Liver (tissue), 9 donors: ENCODE data around the gene S100A16. TPM values are rescaled to one million over a fixed set of nuclear protein-coding genes. Genes with fewer than 3 reads are reported as not detected.
A peak's percentile ranks its signal among the peaks of the same experiment; 100 is the strongest.

Experiments used
- DNase-seq: peaks from one replicate; pipeline ENCODE4 v3.0.0-alpha.2; 2017; ENCODE audit warnings: low spot score
- H3K27ac ChIP-seq, 2 donors: one replicate each; pipeline ENCODE4 v1.7.0; 2013; ENCODE audit warnings: inconsistent platforms in 2 of 2, low read length in 2 of 2, control low read depth in 1 of 2, low read depth in 1 of 2, mild to moderate bottlenecking in 1 of 2
- H3K27me3 ChIP-seq, 4 donors: one replicate each; pipeline versions ENCODE4 v1.6.1 to v1.7.0; 2013; ENCODE audit warnings: low read length in 3 of 4, inconsistent platforms in 1 of 4, mild to moderate bottlenecking in 1 of 4, moderate library complexity in 1 of 4; ENCODE audit not compliant: control insufficient read depth in 4 of 4, insufficient read depth in 4 of 4
- H3K36me3 ChIP-seq, 4 donors: one replicate each; pipeline versions ENCODE4 v1.6.1 to v1.7.0; 2013; ENCODE audit warnings: low read length in 3 of 4, mild to moderate bottlenecking in 3 of 4, low read depth in 1 of 4, moderate library complexity in 1 of 4; ENCODE audit not compliant: control insufficient read depth in 4 of 4, insufficient read depth in 3 of 4
- H3K4me1 ChIP-seq, 4 donors: one replicate each; pipeline versions ENCODE4 v1.6.1 to v1.7.0; 2013; ENCODE audit warnings: low read length in 3 of 4, mild to moderate bottlenecking in 3 of 4, moderate library complexity in 1 of 4; ENCODE audit not compliant: control insufficient read depth in 4 of 4, insufficient read depth in 4 of 4
- H3K4me3 ChIP-seq, 3 donors: one replicate each; pipeline versions ENCODE4 v1.6.1 to v1.7.0; 2013; ENCODE audit warnings: low read length in 3 of 3, control low read depth in 1 of 3, low read depth in 1 of 3, mild to moderate bottlenecking in 1 of 3
- H3K9ac ChIP-seq, 2 donors: one replicate each; pipeline ENCODE4 v1.7.0; 2013; ENCODE audit warnings: low read length in 2 of 2, mild to moderate bottlenecking in 2 of 2, moderate library complexity in 2 of 2, control low read depth in 1 of 2, low read depth in 1 of 2
- H3K9me3 ChIP-seq, 4 donors: one replicate each; pipeline versions ENCODE4 v1.6.1 to v1.7.0; 2013; ENCODE audit warnings: low read length in 3 of 4; ENCODE audit not compliant: control insufficient read depth in 4 of 4
- EGR1 ChIP-seq, 2 donors: IDR thresholded peaks; 2 replicates each; pipeline ENCODE4 v1.6.1; 2016 to 2018; ENCODE audit warnings: antibody characterized with exemption in 2 of 2, low read depth in 2 of 2
- FOXA1 ChIP-seq: IDR thresholded peaks from 2 replicates; pipeline ENCODE4 v1.6.1; 2016; ENCODE audit warnings: antibody characterized with exemption
- FOXA2 ChIP-seq: IDR thresholded peaks from 2 replicates; pipeline ENCODE4 v1.6.1; 2016; ENCODE audit warnings: antibody characterized with exemption
- GABPA ChIP-seq, 2 donors: IDR thresholded peaks in 1 of 2; conservative IDR thresholded peaks in 1 of 2; 2 replicates each; pipeline ENCODE4 v1.6.1; 2016; ENCODE audit warnings: antibody characterized with exemption in 2 of 2, mild to moderate bottlenecking in 1 of 2, moderate library complexity in 1 of 2
- HNF4A ChIP-seq, 2 donors: conservative IDR thresholded peaks; 2 replicates each; pipeline ENCODE4 v1.6.1; 2016; ENCODE audit warnings: antibody characterized with exemption in 2 of 2, mild to moderate bottlenecking in 2 of 2
- HNF4G ChIP-seq: IDR thresholded peaks from 2 replicates; pipeline ENCODE4 v1.6.1; 2016; ENCODE audit warnings: antibody characterized with exemption
- NR2F2 ChIP-seq: IDR thresholded peaks from 2 replicates; pipeline ENCODE4 v1.6.1; 2016; ENCODE audit warnings: antibody characterized with exemption
- RAD21 ChIP-seq, 2 donors: IDR thresholded peaks; 2 replicates each; pipeline ENCODE4 v1.6.1; 2016; ENCODE audit warnings: antibody characterized with exemption in 2 of 2, mild to moderate bottlenecking in 2 of 2
- RXRA ChIP-seq, 2 donors: IDR thresholded peaks; 2 replicates each; pipeline ENCODE4 v1.6.1; 2017 to 2018; ENCODE audit warnings: antibody characterized with exemption in 2 of 2, mild to moderate bottlenecking in 1 of 2
- SP1 ChIP-seq: IDR thresholded peaks from 2 replicates; pipeline ENCODE4 v1.6.1; 2018; ENCODE audit warnings: antibody characterized with exemption, mild to moderate bottlenecking
- TAF1 ChIP-seq: conservative IDR thresholded peaks from 2 replicates; pipeline ENCODE4 v1.6.1; 2016; ENCODE audit warnings: antibody characterized with exemption, mild to moderate bottlenecking
- YY1 ChIP-seq: IDR thresholded peaks from 2 replicates; pipeline ENCODE4 v1.6.1; 2016; ENCODE audit warnings: antibody characterized with exemption, mild to moderate bottlenecking
- WGBS: extraction: QIAGEN DNeasy Blood & Tissue Kit; methylation state at CpG from one replicate; pipeline ENCODE4 v1.1.7; 2013; 5-methylcytosine and 5-hydroxymethylcytosine counted together
- polyA plus RNA-seq, 2 donors: library from polyadenylated mRNA; stranded (reverse) in 1 of 2; unstranded in 1 of 2; fragments of 200-250 nt in 1 of 2; fragments of >200 nt in 1 of 2; fragmentation: Nextera tagmentation in 1 of 2; extraction: Ambion mirVana in 1 of 2; gene quantifications; one replicate each; pipeline versions ENCODE4 v1.2.1 to v1.2.3, GENCODE V29; 2013 to 2015
- total RNA-seq, 2 donors: library from RNA; depleted of rRNA; stranded (reverse); fragments of >200 nt; gene quantifications; one replicate each; pipeline ENCODE4 v1.2.3, GENCODE V29; 2014
- TF ChIP-seq, protein P1 (sequence below): IDR thresholded peaks from 2 replicates; pipeline ENCODE4 v1.6.1; 2016; ENCODE audit warnings: antibody characterized with exemption
- TF ChIP-seq, protein P2 (sequence below): IDR thresholded peaks from 2 replicates; pipeline ENCODE4 v1.6.1; 2016; ENCODE audit warnings: antibody characterized with exemption, mild to moderate bottlenecking
- TF ChIP-seq, protein P3 (sequence below): IDR thresholded peaks from 2 replicates; pipeline ENCODE4 v1.6.1; 2016; ENCODE audit warnings: antibody characterized with exemption
- TF ChIP-seq, protein P4 (sequence below): IDR thresholded peaks from 2 replicates; pipeline ENCODE4 v1.6.1; 2016; ENCODE audit warnings: antibody characterized with exemption
- TF ChIP-seq, protein P5 (sequence below): fragments of 150-350 bp; IDR thresholded peaks from 2 replicates; pipeline ENCODE4 v1.5.1; 2017; ENCODE audit warnings: improper control_type of control experiment, low read depth, low read length; ENCODE audit not compliant: missing input control
- donor health status: healthy.
- donor health status: healthy.
- donor health status: healthy.
- donor health status: healthy.
- donor health status: healthy.

S100A16 gene
- total and polyA plus RNA-seq, 4 donors, result 27.3 to 142 (median 81.8) TPM

DNA sequence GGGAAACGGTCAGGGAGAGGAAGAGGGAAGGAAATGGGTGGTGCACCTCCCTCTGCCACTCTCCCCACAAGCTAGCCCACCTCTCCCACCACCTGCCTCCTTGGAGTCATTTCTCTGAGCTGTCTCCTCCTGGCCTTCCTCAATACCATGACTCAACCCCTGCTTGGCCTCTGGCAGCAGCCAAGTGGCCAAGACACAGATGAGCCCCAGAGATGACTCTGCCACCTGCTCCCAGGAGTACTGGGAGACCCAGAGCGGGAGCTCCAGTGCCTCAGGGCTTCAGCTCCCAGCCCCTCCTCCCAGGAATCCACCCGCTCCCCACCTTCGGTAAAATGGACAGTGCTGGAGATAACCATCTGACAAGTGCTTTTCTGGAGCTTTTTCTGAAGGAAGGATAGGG lies 2.6 kb downstream of the S100A16 start:
- Histone ChIP-seq H3K9ac (no peak overlapping the region), H3K27me3 (no peaks in the 10 kb centered on the region), H3K4me3 (no peak overlapping the region), H3K9me3 (no peaks in the 10 kb centered on the region), H3K4me1 (peaks cover 12 to 42% (median 31%) of the 10 kb centered on the region in 4 donors), H3K27ac (peak overlapping the region; percentile 94 to 99), H3K36me3 (peaks cover 0 to 10% (median 5%) of the 10 kb centered on the region in 4 donors)
- DNase-seq, result no peak
- WGBS, result 76% methylated on average over 4 of the region's 4 CpGs
- TF ChIP-seq YY1, result no peak

DNA sequence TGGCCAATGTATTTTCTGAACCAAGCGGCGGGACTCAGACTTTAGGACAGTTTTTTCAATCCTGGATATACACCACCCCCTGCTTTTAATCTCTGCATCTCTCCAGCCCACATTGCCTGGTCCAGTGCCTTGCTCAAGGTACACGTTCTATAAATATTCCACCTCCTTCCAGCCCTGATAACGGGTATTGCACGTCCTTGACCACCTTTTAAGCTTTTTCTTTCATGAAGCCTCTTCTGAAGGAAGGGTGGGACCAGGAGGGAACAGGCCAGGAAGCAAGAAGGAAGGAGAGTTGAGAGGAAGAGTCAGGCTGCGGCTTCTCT lies 3.4 kb downstream of the S100A16 start:
- Histone ChIP-seq H3K9me3 (no peaks in the 10 kb centered on the region), H3K27me3 (no peaks in the 10 kb centered on the region), H3K4me1 (peaks cover 12 to 42% (median 31%) of the 10 kb centered on the region in 4 donors), H3K4me3 (no peak overlapping the region), H3K9ac (peak overlapping the region in 1 of 2 donors; percentile 61), H3K27ac (peak overlapping the region; percentile 94 to 99), H3K36me3 (peaks cover 0 to 10% (median 5%) of the 10 kb centered on the region in 4 donors)
- TF ChIP-seq, protein P1, sequence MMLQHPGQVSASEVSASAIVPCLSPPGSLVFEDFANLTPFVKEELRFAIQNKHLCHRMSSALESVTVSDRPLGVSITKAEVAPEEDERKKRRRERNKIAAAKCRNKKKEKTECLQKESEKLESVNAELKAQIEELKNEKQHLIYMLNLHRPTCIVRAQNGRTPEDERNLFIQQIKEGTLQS, result no peak
- TF ChIP-seq, protein P2, sequence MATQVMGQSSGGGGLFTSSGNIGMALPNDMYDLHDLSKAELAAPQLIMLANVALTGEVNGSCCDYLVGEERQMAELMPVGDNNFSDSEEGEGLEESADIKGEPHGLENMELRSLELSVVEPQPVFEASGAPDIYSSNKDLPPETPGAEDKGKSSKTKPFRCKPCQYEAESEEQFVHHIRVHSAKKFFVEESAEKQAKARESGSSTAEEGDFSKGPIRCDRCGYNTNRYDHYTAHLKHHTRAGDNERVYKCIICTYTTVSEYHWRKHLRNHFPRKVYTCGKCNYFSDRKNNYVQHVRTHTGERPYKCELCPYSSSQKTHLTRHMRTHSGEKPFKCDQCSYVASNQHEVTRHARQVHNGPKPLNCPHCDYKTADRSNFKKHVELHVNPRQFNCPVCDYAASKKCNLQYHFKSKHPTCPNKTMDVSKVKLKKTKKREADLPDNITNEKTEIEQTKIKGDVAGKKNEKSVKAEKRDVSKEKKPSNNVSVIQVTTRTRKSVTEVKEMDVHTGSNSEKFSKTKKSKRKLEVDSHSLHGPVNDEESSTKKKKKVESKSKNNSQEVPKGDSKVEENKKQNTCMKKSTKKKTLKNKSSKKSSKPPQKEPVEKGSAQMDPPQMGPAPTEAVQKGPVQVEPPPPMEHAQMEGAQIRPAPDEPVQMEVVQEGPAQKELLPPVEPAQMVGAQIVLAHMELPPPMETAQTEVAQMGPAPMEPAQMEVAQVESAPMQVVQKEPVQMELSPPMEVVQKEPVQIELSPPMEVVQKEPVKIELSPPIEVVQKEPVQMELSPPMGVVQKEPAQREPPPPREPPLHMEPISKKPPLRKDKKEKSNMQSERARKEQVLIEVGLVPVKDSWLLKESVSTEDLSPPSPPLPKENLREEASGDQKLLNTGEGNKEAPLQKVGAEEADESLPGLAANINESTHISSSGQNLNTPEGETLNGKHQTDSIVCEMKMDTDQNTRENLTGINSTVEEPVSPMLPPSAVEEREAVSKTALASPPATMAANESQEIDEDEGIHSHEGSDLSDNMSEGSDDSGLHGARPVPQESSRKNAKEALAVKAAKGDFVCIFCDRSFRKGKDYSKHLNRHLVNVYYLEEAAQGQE, result no peak
- TF ChIP-seq GABPA (IDR thresholded peaks at IDR 0.05 in 1 of 2, conservative IDR thresholded peaks at IDR 0.05 in 1 of 2) (no peak), NR2F2 (no peak), SP1 (no peak), HNF4A (conservative IDR thresholded peaks at IDR 0.05) (no peak), EGR1 (IDR thresholded peaks at IDR 0.05; ENCODE audit: low read depth in 2 of 2) (no peak), TAF1 (no peak), YY1 (no peak), FOXA2 (no peak), RXRA (IDR thresholded peaks at IDR 0.05) (no peak), FOXA1 (no peak), HNF4G (no peak), RAD21 (IDR thresholded peaks at IDR 0.05) (no peak)
- TF ChIP-seq, protein P3, sequence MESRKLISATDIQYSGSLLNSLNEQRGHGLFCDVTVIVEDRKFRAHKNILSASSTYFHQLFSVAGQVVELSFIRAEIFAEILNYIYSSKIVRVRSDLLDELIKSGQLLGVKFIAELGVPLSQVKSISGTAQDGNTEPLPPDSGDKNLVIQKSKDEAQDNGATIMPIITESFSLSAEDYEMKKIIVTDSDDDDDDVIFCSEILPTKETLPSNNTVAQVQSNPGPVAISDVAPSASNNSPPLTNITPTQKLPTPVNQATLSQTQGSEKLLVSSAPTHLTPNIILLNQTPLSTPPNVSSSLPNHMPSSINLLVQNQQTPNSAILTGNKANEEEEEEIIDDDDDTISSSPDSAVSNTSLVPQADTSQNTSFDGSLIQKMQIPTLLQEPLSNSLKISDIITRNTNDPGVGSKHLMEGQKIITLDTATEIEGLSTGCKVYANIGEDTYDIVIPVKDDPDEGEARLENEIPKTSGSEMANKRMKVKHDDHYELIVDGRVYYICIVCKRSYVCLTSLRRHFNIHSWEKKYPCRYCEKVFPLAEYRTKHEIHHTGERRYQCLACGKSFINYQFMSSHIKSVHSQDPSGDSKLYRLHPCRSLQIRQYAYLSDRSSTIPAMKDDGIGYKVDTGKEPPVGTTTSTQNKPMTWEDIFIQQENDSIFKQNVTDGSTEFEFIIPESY, result no peak
- TF ChIP-seq, protein P4, sequence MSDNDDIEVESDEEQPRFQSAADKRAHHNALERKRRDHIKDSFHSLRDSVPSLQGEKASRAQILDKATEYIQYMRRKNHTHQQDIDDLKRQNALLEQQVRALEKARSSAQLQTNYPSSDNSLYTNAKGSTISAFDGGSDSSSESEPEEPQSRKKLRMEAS, result no peak
- TF ChIP-seq, protein P5, sequence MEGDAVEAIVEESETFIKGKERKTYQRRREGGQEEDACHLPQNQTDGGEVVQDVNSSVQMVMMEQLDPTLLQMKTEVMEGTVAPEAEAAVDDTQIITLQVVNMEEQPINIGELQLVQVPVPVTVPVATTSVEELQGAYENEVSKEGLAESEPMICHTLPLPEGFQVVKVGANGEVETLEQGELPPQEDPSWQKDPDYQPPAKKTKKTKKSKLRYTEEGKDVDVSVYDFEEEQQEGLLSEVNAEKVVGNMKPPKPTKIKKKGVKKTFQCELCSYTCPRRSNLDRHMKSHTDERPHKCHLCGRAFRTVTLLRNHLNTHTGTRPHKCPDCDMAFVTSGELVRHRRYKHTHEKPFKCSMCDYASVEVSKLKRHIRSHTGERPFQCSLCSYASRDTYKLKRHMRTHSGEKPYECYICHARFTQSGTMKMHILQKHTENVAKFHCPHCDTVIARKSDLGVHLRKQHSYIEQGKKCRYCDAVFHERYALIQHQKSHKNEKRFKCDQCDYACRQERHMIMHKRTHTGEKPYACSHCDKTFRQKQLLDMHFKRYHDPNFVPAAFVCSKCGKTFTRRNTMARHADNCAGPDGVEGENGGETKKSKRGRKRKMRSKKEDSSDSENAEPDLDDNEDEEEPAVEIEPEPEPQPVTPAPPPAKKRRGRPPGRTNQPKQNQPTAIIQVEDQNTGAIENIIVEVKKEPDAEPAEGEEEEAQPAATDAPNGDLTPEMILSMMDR, result no peak
- DNase-seq, result no peak
- 65% methylated on average over 6 of the region's 6 CpGs for WGBS
